Muscle of leg (tissue), 11 donors: ENCODE data around the gene DOP1B. TPM values are rescaled to one million over a fixed set of nuclear protein-coding genes. Genes with fewer than 3 reads are reported as not detected.

ENCODE experiments used
- DNase-seq: peaks from one replicate; pipeline ENCODE4 v3.0.0; 2013
- H3K27ac ChIP-seq: one replicate; pipeline ENCODE4 v1.5.1; 2013; ENCODE audit warnings: mild to moderate bottlenecking, low read length, control low read depth
- H3K27me3 ChIP-seq: one replicate; pipeline ENCODE4 v1.6.1; 2013; ENCODE audit warnings: low read length; ENCODE audit not compliant: control insufficient read depth, insufficient read depth
- H3K36me3 ChIP-seq: one replicate; pipeline ENCODE4 v1.6.1; 2013; ENCODE audit warnings: low read length; ENCODE audit not compliant: control insufficient read depth, insufficient read depth
- H3K4me1 ChIP-seq: one replicate; pipeline ENCODE4 v1.6.1; 2013; ENCODE audit warnings: low read length; ENCODE audit not compliant: control insufficient read depth, insufficient read depth
- H3K4me3 ChIP-seq: one replicate; pipeline ENCODE4 v1.5.1; 2013; ENCODE audit warnings: low read length, control low read depth
- H3K9me3 ChIP-seq: replicated peaks from 2 replicates; pipeline ENCODE4 v1.6.1; 2013; ENCODE audit warnings: low read depth, low read length; ENCODE audit not compliant: control insufficient read depth
- WGBS: methylation state at CpG from one replicate; pipeline ENCODE4 v1.1.5; 2013; ENCODE audit warnings: missing lambda C conversion rate; ENCODE audit not compliant: insufficient coverage; 5-methylcytosine and 5-hydroxymethylcytosine counted together
- polyA plus RNA-seq, 8 donors: library from polyadenylated mRNA; unstranded; fragments of 120-200 nt; gene quantifications; one replicate each; pipeline versions ENCODE4 v1.2.1 to v1.2.3, GENCODE V29; 2013; ENCODE audit warnings: inconsistent platforms in 1 of 8, low replicate concordance in 1 of 8; ENCODE audit not compliant: insufficient read length in 8 of 8, insufficient read depth in 1 of 8
- total RNA-seq: library from RNA; stranded (reverse); fragments of 120-200 nt; gene quantifications from one replicate; pipeline ENCODE4 v1.2.4, GENCODE V29; 2013

The DOP1B gene
- total and polyA plus RNA-seq, 9 donors = 4.2 to 8.9 (median 6.3) TPM

GRCh38 chr21:36184545-36184944, 27.9 kb downstream of the DOP1B start:
- Histone ChIP-seq H3K9me3 (peaks cover under 1% of the 10 kb centered on the region), H3K4me3 (no peak overlapping the region), H3K27me3 (no peaks in the 10 kb centered on the region), H3K36me3 (no peaks in the 10 kb centered on the region), H3K4me1 (no peaks in the 10 kb centered on the region), H3K27ac (no peak overlapping the region)
- 82% methylated on average over 16 of the region's 16 CpGs for WGBS
- no peak for DNase-seq

- H3K9me3 ChIP-seq = no peaks in the 10 kb centered on the region
- no peaks in the 10 kb centered on the region for H3K36me3 ChIP-seq
- H3K27ac ChIP-seq = no peak overlapping the region
- no peaks in the 10 kb centered on the region for H3K4me1 ChIP-seq
- H3K4me3 ChIP-seq = no peak overlapping the region
- WGBS = 89% methylated on average over 7 of the region's 9 CpGs
- no peaks in the 10 kb centered on the region for H3K27me3 ChIP-seq
- no peak for DNase-seq
Measured at GRCh38 chr21:36185523-36185922, 28.9 kb downstream of the DOP1B start.

GRCh38 chr21:36186081-36186480, 29.5 kb downstream of the DOP1B start:
- Histone ChIP-seq H3K4me1 (no peaks in the 10 kb centered on the region), H3K9me3 (no peaks in the 10 kb centered on the region), H3K4me3 (no peak overlapping the region), H3K27me3 (no peaks in the 10 kb centered on the region), H3K27ac (no peak overlapping the region), H3K36me3 (no peaks in the 10 kb centered on the region)
- 86% methylated on average over 4 of the region's 4 CpGs for WGBS
- no peak for DNase-seq

- WGBS = 67% methylated on average over 1 of the region's 18 CpGs
- Histone ChIP-seq H3K27ac (no peak overlapping the region), H3K36me3 (no peaks in the 10 kb centered on the region), H3K4me1 (no peaks in the 10 kb centered on the region), H3K27me3 (no peaks in the 10 kb centered on the region), H3K9me3 (no peaks in the 10 kb centered on the region), H3K4me3 (no peak overlapping the region)
- DNase-seq = no peak
Measured at GRCh38 chr21:36186506-36187399, 30.1 kb downstream of the DOP1B start.

- DNase-seq = no peak
- Histone ChIP-seq H3K36me3 (no peaks in the 10 kb centered on the region), H3K9me3 (no peaks in the 10 kb centered on the region), H3K27me3 (no peaks in the 10 kb centered on the region), H3K4me1 (no peaks in the 10 kb centered on the region), H3K27ac (no peak overlapping the region), H3K4me3 (no peak overlapping the region)
- 66% methylated on average over 6 of the region's 8 CpGs for WGBS
Measured at GRCh38 chr21:36188081-36188681, 31.6 kb downstream of the DOP1B start.

GRCh38 chr21:36188937-36189336, 32.3 kb downstream of the DOP1B start:
- H3K27me3 ChIP-seq = no peaks in the 10 kb centered on the region
- no peaks in the 10 kb centered on the region for H3K9me3 ChIP-seq
- no peak overlapping the region for H3K27ac ChIP-seq
- no peaks in the 10 kb centered on the region for H3K4me1 ChIP-seq
- WGBS = no CpG with 5 or more reads among the region's 2 CpGs
- H3K36me3 ChIP-seq = no peaks in the 10 kb centered on the region
- no peak overlapping the region for H3K4me3 ChIP-seq
- no peak for DNase-seq

GRCh38 chr21:36190736-36191135, 34.1 kb downstream of the DOP1B start:
- H3K27ac ChIP-seq = no peak overlapping the region
- WGBS = 82% methylated on average over 2 of the region's 4 CpGs
- no peaks in the 10 kb centered on the region for H3K27me3 ChIP-seq
- H3K4me3 ChIP-seq = no peak overlapping the region
- H3K36me3 ChIP-seq = no peaks in the 10 kb centered on the region
- H3K9me3 ChIP-seq = no peaks in the 10 kb centered on the region
- no peaks in the 10 kb centered on the region for H3K4me1 ChIP-seq
- DNase-seq = no peak

GRCh38 chr21:36193200-36193599, 36.6 kb downstream of the DOP1B start:
- H3K4me1 ChIP-seq = no peaks in the 10 kb centered on the region
- 79% methylated on average over 5 of the region's 7 CpGs for WGBS
- H3K9me3 ChIP-seq = no peaks in the 10 kb centered on the region
- no peak for DNase-seq
- H3K27me3 ChIP-seq = no peaks in the 10 kb centered on the region
- H3K36me3 ChIP-seq = no peaks in the 10 kb centered on the region
- H3K27ac ChIP-seq = no peak overlapping the region
- H3K4me3 ChIP-seq = no peak overlapping the region

GRCh38 chr21:36194024-36194423, 37.4 kb downstream of the DOP1B start:
- Histone ChIP-seq H3K4me1 (no peaks in the 10 kb centered on the region), H3K9me3 (no peaks in the 10 kb centered on the region), H3K36me3 (no peaks in the 10 kb centered on the region), H3K4me3 (no peak overlapping the region), H3K27me3 (no peaks in the 10 kb centered on the region), H3K27ac (no peak overlapping the region)
- 50% methylated on average over 3 of the region's 3 CpGs for WGBS
- DNase-seq = no peak

GRCh38 chr21:36195613-36196012, 39.0 kb downstream of the DOP1B start:
- no peaks in the 10 kb centered on the region for H3K36me3 ChIP-seq
- H3K27ac ChIP-seq = no peak overlapping the region
- H3K4me1 ChIP-seq = no peaks in the 10 kb centered on the region
- no peaks in the 10 kb centered on the region for H3K9me3 ChIP-seq
- no CpG with 5 or more reads among the region's 1 CpG for WGBS
- no peak for DNase-seq
- H3K4me3 ChIP-seq = no peak overlapping the region
- no peaks in the 10 kb centered on the region for H3K27me3 ChIP-seq
